ENCODE measurements around the gene PARD6A. TPM values are rescaled to one million over a fixed set of nuclear protein-coding genes. Genes with fewer than 3 reads are reported as not detected.

The PARD6A gene
- polyA plus RNA-seq, 1 donor: 2.2 TPM

DNA sequence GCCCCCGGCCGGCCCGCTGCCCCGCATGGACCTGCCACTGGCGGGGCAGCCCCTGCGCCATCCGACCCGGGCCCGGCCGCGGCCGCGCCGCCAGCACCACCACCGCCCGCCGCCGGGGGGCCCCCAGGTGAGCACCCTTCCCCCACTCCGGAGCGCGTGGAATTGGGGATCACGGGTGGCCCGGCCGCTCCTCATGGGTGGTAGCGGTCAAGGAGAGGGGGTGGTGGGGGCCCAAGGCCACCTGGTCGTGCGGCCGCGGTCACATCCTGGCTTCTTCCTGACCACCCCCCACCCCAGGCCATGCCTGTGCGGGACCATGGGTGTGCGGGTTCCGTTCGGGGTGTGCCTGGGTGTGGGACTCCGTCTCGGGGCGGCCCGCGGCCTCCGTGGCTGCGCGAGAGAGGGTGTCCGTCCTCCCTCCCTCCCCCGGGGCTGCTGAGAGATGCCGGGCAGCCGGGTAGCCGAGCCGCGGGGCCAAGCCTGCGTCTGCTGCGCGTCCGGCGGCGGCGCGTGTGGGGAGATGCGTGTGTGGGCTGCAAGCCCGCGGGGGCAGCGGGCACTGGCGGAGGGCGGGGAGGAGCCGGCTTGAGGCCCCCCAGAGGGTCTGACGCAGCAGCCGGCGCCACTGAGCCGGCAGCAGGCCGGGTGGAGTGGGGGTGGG, 7.5 kb upstream of the PARD6A start:
- no peak for DNase-seq

DNA sequence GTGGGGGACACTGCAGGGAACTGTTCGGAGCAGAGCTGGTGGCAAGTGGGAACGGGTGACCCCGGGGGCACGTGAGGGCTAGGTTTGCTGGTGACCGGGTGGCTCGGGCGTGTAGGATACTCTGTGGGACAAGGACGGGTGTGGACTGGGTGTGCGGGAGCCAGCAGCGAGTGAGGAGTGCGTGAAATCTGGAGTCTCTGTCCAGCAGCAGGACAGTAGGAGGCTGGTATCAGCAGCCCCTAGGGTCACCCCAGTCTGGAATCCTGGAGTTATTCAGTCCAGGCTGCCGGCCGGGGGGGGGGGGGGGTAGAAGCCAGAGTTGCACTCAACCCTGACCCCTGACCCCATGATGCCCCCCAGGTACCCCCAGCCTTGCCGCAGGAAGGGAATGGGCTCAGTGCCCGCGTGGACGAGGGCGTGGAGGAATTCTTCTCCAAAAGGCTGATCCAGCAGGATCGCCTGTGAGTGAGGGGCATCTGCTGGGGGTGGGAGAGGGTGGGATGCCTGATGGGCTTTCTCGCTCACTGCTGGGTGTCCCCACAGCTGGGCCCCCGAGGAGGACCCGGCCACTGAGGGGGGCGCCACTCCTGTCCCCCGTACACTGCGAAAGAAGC, 6.9 kb upstream of the PARD6A start:
- no peak for DNase-seq

DNA sequence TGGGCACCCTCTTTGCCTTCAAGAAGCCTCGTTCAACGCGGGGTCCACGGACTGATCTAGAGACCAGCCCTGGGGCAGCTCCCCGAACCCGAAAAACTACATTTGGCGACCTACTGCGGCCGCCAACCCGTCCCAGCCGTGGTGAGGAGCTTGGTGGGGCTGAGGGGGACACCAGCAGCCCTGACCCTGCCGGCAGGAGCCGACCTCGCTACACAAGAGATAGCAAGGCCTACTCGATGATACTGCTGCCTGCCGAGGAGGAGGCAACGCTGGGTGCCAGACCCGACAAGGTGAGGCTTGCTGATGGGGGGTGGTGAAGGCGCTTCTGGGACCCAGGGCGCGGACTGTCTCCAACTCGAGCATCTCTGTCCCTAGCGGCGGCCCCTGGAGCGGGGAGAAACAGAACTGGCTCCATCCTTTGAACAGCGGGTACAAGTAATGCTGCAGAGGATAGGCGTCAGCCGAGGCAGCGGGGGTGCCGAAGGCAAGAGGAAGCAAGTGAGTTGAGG, 6.3 kb upstream of the PARD6A start:
- no peak for DNase-seq

DNA sequence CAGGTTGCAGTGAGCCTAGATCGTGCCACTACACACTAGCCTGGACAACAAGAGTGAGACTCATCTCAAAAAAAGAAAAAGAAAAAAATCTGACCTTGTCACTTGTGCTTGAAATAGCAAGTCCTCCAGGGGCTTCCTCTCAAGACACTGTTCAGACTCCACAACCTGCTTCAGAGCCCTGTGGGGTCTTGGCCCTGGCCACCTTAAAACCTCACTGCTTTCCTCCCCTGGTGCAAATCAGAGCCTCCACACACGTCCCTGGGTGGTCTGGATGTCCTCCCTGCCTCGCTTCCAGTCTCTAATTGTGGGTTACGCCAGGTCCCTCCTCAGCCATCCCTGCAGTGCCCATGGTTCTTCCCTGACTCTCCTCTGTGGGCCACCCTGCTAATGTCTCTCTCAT, 5.4 kb upstream of the PARD6A start:
- DNase-seq: no peak

DNA sequence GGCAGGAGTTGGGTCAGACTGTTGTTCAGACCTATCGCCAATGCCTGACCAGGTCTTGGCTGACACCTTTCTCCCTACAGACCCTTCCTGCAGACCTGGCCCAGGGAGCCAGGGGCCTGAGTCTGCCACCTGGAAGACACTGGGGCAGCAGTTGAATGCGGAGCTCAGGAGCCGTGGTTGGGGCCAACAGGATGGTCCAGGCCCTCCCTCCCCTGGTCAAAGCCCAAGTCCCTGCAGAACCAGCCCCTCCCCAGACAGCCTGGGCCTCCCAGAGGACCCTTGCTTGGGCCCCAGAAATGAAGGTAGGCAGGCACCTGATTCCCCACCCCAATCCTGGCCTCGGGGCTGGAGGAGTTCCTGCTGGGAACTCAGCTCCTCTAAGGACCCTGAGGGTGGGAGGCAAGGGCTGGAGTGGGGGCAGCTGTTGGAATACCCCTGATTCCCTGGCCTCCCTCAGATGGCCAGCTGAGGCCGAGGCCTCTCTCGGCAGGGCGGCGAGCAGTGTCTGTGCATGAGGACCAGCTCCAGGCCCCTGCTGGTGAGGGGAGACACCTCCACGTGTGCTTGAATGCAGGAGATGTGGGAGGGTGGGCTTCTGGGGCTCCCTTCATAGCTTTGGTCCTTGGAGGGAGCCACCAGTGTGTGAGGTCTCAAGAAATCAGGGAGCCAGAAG, 4.3 kb upstream of the PARD6A start:
- no peak for DNase-seq

DNA sequence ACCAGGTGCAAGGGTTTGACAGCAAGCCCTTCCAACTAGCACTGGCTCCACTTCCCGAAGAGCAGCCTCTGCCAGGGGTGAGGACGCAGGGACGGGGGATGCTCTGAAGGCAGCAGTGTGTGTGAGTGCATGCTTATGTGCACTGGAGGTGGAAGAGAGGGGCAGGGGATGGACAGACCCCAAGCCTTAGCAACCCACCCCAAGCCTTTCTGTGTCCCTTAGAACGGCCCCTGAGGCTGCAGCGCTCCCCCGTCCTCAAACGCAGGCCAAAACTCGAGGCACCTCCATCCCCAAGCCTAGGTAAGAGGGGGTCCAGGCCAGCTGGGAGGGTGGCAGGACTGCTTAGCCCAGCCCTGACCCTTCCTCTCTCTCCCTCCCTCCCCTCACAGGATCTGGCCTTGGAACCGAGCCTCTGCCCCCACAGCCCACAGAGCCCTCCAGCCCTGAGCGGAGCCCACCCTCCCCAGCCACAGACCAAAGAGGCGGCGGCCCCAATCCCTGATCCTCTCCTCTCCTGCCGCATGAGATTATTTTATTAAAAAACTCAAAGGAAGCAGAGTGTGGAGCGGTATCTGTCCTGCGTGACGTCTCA, 3.6 kb upstream of the PARD6A start:
- no peak for DNase-seq

DNA sequence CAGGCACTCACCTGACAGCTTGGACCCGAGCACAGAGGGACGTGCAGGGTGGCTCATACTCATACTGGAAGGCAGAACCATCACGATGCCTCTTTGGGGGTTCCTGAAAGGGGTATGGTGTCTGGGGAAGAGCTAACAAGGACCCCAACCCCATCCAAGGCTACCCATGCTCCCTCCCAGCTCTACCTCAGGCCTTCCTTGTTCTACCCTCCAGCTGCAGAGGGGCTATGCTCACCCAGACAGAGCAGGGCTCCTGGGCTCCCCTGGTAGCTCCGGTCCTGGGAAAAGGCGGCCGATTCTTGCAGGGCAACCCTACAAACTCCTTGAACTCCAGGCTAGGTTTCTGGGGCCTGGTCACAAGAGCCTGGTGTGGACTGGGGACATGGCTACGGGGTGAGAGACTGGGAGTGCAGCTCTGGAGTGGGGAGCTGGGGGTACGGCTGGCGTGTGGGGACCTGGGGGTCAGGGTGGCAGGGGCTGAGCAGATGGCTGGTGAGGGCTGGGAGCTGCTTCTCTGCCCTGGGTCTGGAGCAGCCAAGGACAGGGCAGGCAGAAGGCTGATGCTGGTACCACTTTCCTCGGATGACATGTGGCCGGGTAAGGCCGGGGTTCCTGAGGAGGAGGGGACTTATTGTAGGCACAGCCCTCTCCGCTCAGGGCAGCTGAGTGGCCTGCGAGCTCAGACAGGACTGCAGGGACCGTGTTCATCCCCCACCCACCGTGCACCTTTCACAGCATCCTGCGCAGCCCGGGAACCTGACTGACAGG, 2.8 kb upstream of the PARD6A start:
- DNase-seq: no peak

DNA sequence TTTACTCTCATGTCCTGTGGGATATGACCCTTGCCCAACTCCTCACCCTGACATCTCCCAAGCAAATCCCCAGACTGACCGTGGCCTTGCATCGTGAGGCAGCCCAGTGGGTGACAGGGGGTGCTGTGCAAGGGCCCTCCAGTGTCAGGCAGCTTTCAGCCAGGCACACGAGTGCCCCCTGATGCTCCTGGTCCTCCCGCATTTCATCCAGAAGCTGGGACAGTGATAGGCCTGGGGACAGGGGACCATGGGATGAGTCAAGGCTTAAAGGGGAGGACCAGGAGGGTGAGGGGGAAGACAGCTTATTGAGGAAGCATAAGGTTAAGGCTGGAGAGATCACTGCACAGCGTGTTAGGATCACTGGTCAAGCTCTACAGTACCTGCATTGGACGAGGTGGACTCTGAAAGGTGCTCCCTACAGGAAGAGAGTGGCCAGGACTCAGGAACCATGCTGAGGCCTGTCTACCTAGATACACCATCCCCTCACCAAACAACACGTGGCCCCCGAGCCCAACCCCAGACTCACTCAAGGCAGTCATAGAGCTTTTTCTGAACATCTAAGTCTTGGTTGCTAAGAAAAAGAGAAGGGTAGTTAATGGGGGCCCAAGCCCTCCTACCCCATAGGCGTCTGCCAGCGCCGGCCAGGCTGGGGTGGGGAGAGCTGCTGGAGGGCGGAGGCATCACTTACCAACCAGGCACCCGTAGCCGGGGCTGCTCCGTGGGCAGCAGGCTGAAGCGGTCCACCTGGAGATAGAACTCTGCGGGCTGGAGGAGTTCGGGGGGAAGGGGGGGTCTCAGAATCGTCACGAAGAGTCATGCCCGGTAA, 1.7 kb upstream of the PARD6A start:
- DNase-seq: no peak

DNA sequence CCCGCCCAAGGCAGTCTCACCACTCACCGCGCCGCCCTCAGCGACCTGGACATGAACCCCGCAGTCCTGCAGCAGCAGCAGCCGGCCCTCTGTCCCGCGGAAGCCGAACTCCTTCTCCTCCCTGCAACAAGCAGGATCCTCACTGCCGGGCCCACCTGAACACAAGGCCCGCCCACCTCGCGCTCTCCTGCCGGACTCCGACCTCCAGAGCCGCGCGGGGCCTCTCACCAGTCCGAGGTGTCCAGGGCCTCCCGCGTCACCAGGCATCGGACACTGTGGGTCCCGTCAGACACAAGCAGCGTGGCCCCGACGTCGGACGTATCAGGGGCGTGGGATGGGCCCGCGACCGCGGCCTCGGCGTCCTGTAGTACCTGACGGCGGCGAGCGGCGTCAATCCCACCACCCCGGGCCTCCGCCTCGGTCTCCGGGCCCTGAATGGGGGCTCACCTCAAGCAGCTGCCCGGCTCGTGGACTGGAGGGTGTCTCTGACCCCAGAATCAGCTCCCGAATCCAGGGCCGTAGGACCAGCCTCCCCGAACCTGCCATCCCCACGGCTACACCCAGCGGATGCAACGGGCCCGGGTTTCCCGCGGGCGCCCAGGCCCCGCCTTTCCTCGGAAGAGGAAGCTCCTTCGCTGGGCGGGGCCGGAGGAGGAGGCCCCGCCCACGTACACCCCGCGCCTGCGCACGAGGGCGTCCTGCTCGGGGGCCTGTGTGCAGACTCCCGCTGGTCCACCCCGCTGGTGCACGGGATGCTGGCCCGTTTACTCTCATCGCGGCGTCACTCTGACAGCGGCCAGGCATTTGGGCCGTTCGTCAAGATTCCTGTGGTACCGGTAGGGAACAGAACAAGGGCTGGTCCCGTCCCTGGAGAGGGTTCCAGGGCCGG, 841 bp upstream of the PARD6A start, which contains the start of gene ACD:
ACD (minus strand) TSS at position 586 of the 889 bp plus-strand sequence; CDS start at position 546, 40 bp downstream.
- peak; percentile 92 for DNase-seq

DNA sequence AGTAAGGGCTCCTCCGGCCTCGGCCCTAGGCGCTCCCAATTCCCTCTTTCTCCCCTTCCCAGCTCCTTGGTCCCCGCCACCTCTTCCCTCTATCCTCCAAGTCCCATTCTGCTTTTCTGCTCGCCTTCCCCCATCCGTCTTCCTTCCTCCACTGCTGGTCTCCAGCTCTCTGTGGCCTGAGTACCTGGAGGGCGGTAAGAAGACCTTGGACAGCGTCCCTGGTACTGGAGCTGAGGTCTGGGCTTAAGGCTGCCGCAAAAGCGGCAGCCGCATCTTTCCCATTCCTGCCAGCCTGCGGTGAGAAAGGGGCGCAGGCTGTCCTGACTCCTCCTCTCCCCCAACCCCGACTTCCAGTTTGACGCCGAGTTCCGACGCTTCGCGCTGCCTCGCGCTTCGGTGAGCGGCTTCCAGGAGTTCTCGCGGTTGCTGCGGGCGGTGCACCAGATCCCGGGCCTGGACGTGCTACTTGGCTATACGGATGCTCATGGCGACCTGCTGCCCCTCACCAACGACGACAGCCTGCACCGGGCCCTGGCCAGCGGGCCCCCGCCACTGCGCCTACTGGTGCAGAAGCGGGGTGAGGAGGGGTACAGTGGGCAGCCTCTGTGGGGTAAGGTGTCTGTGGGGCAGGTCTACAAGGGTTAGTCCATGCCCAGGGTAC, 471 bp downstream of the PARD6A start:
- peak; percentile 57 for DNase-seq

DNA sequence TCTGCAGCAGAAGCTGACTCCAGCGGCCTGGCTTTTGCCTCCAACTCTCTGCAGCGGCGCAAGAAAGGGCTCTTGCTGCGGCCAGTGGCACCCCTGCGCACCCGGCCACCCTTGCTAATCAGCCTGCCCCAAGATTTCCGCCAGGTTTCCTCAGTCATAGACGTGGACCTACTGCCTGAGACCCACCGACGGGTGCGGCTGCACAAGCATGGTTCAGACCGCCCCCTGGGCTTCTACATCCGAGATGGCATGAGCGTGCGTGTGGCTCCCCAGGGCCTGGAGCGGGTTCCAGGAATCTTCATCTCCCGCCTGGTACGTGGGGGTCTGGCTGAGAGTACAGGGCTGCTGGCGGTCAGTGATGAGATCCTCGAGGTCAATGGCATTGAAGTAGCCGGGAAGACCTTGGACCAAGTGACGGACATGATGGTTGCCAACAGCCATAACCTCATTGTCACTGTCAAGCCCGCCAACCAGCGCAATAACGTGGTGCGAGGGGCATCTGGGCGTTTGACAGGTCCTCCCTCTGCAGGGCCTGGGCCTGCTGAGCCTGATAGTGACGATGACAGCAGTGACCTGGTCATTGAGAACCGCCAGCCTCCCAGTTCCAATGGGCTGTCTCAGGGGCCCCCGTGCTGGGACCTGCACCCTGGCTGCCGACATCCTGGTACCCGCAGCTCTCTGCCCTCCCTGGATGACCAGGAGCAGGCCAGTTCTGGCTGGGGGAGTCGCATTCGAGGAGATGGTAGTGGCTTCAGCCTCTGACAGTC, 1.3 kb downstream of the PARD6A start:
- DNase-seq: no peak

DNA sequence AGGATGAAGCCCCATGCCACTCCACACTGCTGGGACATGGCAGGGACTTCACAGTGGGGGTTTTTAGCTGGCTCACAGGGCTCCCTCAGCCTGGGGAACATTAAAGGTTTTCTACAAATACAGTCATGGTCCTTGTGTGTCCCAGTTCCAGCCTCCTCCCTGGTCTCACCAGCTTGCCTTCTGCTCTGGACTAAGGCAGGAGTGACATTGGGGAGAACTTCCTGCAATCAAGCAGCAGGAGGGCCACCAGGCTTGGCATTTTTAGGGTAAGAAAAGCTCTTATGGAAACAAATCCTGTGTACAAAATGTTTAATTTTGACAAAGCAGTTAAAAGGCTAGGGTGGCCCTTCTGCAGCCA, 1.9 kb downstream of the PARD6A start:
- no peak for DNase-seq

DNA sequence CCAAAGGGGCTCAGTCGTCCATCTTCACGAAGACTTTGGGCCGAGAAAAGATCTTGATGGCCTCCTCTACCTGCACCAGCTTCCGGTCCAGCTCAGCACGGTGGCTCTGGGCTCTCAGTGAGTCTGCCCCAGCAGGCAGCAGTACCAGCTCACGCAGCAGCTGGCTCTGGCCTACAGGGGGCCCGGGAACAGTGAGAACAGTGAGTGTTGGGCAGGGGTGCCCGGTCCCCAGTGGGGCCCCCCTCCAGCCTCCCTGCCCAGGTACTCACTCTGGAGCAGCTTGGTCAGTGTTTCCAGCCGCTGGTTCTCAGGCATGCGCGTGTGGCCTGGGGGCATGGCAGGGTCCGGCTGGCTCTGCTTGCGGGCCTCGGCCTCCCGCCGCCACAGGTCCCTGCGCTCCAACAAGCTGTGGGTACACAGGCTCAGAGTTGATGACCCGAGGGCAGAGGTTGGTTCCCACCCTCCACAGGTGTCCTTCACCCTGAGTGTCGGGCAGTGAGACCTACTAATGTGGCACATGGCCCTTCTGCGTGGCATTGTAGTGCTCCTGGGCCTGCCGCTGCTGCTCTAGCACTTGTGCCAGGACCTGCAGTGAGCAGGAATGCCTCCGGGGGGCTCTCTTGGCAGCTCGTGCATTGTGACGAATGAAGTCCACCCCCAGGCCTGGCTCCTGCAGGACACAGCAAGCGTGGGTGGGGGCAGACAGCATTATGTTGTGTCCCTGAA, 2.6 kb downstream of the PARD6A start:
- DNase-seq: no peak

DNA sequence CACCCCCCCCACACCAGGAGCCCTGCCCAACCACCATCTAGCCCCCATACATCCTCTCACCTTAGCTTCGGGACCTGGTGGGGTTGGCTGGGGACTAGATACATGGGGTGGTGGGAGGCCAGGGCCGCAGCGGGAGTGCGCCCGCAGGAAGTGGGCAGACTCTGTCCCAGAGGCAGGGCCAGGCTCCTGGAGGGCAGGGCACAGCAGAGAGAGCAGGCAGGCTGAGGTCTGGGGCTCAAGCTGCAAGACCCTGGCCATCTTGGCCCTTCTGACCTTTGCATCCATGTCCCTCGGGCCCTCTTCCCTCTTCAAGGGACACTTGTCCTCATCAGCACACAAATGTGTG, 3.1 kb downstream of the PARD6A start:
- no peak for DNase-seq

DNA sequence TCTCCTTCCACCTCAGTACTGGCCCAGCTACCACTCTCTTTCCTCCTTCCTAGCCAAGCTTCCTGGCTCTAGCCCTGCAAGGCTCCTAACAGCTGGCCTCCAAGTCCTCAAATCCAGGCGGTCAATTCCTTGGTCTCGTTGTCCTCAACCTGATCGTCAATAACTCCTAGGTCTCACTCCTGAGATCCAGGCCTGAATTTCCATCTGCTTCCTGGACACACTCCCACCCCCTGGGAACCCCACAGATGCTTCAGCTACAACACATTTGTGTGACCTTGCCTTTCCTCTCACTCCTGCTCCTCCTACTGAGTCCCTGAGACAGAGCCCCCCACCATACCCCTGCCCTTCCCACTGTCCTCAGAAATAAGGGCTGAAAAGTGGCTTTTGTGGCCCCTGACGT, 3.5 kb downstream of the PARD6A start:
- DNase-seq: no peak

DNA sequence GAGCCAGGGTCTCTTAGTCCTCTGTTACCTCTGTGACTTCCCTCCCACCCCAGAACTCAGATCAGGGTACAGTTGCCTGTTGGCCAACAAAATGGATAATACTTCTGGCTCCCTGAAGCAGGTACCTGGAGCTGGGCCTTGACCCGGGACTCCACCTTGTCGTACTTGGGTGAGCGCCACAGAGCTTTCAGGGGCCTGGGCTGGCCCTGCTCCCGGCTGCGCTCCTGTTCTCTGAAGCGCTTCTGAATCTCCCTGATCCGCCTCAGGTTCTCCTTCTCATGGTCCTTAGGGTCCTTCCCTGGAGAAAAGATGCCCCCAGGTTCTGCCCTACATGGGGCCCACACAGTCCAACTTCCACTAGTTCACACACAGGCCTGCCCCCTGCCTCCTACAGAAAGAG, 4.1 kb downstream of the PARD6A start:
- no peak for DNase-seq

DNA sequence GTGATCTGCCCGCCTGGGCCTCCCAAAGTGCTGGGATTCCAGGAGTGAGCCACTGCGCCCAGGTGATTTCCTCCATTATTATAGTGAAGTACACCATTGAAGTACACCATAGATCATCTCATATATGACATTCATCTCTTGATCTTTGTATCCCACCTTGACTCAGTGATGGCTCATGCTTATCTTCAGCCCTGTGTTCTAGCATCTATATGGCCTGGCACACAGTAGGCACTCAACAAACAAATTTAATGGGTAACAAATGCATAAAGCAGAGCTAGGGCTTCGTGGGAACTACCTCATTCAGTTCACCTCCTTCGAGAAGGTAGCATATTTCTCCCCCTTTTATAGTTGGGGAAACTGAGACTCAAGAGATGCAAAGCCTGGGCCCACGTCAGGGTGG, 4.8 kb downstream of the PARD6A start:
- no peak for DNase-seq

DNA sequence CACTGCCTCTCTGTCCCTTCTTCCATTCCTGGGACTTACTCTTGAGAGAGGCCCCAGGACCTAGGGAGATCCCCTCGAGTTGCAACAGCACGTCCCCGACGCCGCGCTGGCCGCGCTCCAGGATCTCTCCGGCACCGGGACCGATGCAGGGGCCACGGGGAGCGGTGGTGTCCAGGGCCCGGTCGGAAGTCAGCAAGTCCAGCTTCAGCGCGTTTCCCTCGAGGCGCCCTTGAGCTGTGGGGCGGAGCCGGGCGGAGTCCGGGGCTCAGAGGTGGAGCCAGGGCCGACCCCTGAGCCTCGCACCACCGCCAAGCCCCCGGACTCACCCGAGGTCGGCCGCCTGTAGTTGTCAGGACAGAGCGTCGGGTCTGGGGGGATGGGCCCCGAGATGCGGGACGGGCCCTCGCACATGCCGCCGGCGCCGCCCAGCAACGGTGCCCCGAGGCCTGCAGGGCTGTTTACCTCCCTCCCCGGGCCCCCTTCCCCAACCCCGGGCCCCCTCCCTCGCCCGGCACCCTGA, 5.3 kb downstream of the PARD6A start:
- DNase-seq: no peak

All from left kidney (tissue), 2 donors.